ENCODE data around the gene FGF19. TPM values are rescaled to one million over a fixed set of nuclear protein-coding genes. Genes with fewer than 3 reads are reported as not detected.

The FGF19 gene
- total RNA-seq, 1 experiment from 2014 or later: 7.4 TPM

- WGBS (ENCODE audit: extremely low coverage, insufficient read length, low lambda C conversion rate): no CpG with 5 or more reads among the region's 19 CpGs
These were observed 11.6 kb upstream of the FGF19 start for GRCh38 chr11:69715446-69715845.

More at GRCh38 chr11:69715446-69715845, 11.6 kb upstream of the FGF19 start:
- no peak overlapping the region for H3K18ac ChIP-seq (ENCODE audit: insufficient read length, low read depth, low read length)
- Mint-ChIP-seq H3K27ac (no peak overlapping the region), H3K27me3 (ENCODE audit: low read depth) (peaks cover 39% of the 10 kb centered on the region), H3K4me3 (no peak overlapping the region), H3K9me3 (no peaks in the 10 kb centered on the region; a peak in 1 of 5 replicates), H3K4me1 (peaks cover 17 to 29% of the 10 kb centered on the region in 2 experiments), H3K36me3 (ENCODE audit: insufficient read depth in 1 of 3, low read depth in 3 of 3) (no peaks in the 10 kb centered on the region)
- no peak overlapping the region for H4K91ac ChIP-seq (ENCODE audit: insufficient read length, low read depth, low read length)
- no peak overlapping the region for H2BK12ac ChIP-seq (ENCODE audit: insufficient read length, low read depth, low read length)
- no peak overlapping the region for H4K8ac ChIP-seq (replicated peaks; ENCODE audit: insufficient read length, low read depth, low read length)
- no peaks in the 10 kb centered on the region for H3K79me1 ChIP-seq (ENCODE audit: insufficient read depth, low read depth, low read length, poor library complexity, severe bottlenecking)
- no peak overlapping the region for H2BK120ac ChIP-seq (ENCODE audit: low read depth, low read length, poor library complexity, severe bottlenecking)
- no peak overlapping the region for H3K27ac ChIP-seq (ENCODE audit: insufficient read length, low read depth, low read length)
- H3K23ac ChIP-seq (ENCODE audit: insufficient read length, low read depth, low read length): no peak overlapping the region
- H3T11ph ChIP-seq (ENCODE audit: low read length): no peak overlapping the region
- no peak overlapping the region for H2AK5ac ChIP-seq (ENCODE audit: insufficient read length, low read length)
- H2BK20ac ChIP-seq (ENCODE audit: low read depth, low read length, poor library complexity, severe bottlenecking): no peak overlapping the region
- H2BK5ac ChIP-seq (ENCODE audit: insufficient read length, low read length): no peak overlapping the region
- no peaks in the 10 kb centered on the region; the same call in 1 of the 2 replicates for H3K27me3 ChIP-seq (ENCODE audit: insufficient read depth, low read length)
- no peak overlapping the region for H3K9ac ChIP-seq (ENCODE audit: extremely low read depth, insufficient read length, low read length)
- H3K4ac ChIP-seq (ENCODE audit: low read depth, low read length): no peak overlapping the region
- no peak overlapping the region for H2BK15ac ChIP-seq (ENCODE audit: low read depth, low read length)
- H4K20me1 ChIP-seq (ENCODE audit: control insufficient read depth, insufficient read depth, insufficient read length): no peaks in the 10 kb centered on the region
- no peak overlapping the region for H4K5ac ChIP-seq (ENCODE audit: insufficient read length, low read depth, low read length)
- no peaks in the 10 kb centered on the region for H3K79me2 ChIP-seq (ENCODE audit: insufficient read depth, low read length)
- H3K14ac ChIP-seq (ENCODE audit: insufficient read depth, low read length): no peak overlapping the region; the same call in 1 of the 2 replicates
- H3K4me1 ChIP-seq (ENCODE audit: insufficient read depth, low read length): no peaks in the 10 kb centered on the region; the same call in 1 of the 2 replicates
- H3K23me2 ChIP-seq (ENCODE audit: insufficient read length, low read depth, low read length, poor library complexity, severe bottlenecking): no peaks in the 10 kb centered on the region
- no peak overlapping the region for H2AFZ ChIP-seq (ENCODE audit: low read length)
- DNase-seq: no peak
- H3K4me2 ChIP-seq (ENCODE audit: insufficient read depth, insufficient read length, low read length): no peak overlapping the region
- H3K9me3 ChIP-seq (ENCODE audit: control insufficient read depth, low read depth, low read length): no peaks in the 10 kb centered on the region
- no peak for TF ChIP-seq CTCF (conservative IDR thresholded peaks at IDR 0.05)
- no peak overlapping the region for H3K56ac ChIP-seq (ENCODE audit: insufficient read length, low read depth, low read length)
